Neural crest cell (in vitro differentiated cells): ENCODE measurements around the gene AKAP6. TPM values are rescaled to one million over a fixed set of nuclear protein-coding genes. Genes with fewer than 3 reads are reported as not detected.

Experiments used
- DNase-seq: peaks from one replicate; pipeline ENCODE4 v3.0.0; 2021; ENCODE audit warnings: low read depth, mixed read lengths, low spot score
- H3K27ac Mint-ChIP-seq: one replicate; pipeline ENCODE4 v1.8.0; 2021; ENCODE audit warnings: mild to moderate bottlenecking, mixed read lengths; ENCODE audit not compliant: unreplicated experiment
- H3K27me3 Mint-ChIP-seq: 2 replicates; pipeline ENCODE4 v1.8.0; 2021; ENCODE audit warnings: low read depth, mild to moderate bottlenecking, mixed read lengths
- H3K36me3 Mint-ChIP-seq: 2 replicates; pipeline ENCODE4 v1.8.0; 2021; ENCODE audit warnings: low read depth, mild to moderate bottlenecking, mixed read lengths
- H3K4me1 Mint-ChIP-seq: 2 replicates; pipeline ENCODE4 v1.8.0; 2021; ENCODE audit warnings: mixed read lengths
- H3K4me3 Mint-ChIP-seq: one replicate; pipeline ENCODE4 v1.8.0; 2021; ENCODE audit warnings: mild to moderate bottlenecking, mixed read lengths
- H3K9me3 Mint-ChIP-seq: 2 replicates; pipeline ENCODE4 v1.8.0; 2021; ENCODE audit warnings: mixed read lengths
- total RNA-seq: library from RNA; stranded (reverse); gene quantifications from 2 replicates; pipeline ENCODE4 v1.2.1, GENCODE V29; 2021
- TF ChIP-seq, protein P1 (sequence below): fragments of 200-600 bp; sonication (generic); conservative IDR thresholded peaks from 2 replicates; pipeline ENCODE4 v1.5.0; 2021; ENCODE audit warnings: antibody characterized with exemption, mild to moderate bottlenecking

AKAP6 gene
- total RNA-seq, 1 donor from 2014 or later, result 9.4 TPM

DNA sequence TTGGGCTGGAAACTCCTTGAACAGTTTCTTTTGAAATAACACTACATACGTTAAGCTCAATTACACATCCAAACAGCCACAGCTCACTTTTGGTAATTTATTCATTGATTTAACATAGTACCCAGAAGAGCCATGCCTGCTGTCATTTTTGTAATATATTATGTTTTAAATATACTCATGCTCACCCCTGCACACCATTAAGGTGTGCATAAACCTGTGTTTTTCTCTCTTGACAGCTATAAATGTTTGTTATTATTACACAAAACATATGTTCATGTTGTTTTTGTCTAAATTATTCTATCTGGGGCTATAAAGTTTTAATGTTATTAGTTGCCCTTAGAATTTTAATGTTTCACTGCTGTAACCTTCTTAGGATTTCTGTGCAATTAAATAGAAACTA lies 296.1 kb downstream of the AKAP6 start:
- H3K4me3 Mint-ChIP-seq, result no peak overlapping the region
- DNase-seq, result no peak
- TF ChIP-seq, protein P1, sequence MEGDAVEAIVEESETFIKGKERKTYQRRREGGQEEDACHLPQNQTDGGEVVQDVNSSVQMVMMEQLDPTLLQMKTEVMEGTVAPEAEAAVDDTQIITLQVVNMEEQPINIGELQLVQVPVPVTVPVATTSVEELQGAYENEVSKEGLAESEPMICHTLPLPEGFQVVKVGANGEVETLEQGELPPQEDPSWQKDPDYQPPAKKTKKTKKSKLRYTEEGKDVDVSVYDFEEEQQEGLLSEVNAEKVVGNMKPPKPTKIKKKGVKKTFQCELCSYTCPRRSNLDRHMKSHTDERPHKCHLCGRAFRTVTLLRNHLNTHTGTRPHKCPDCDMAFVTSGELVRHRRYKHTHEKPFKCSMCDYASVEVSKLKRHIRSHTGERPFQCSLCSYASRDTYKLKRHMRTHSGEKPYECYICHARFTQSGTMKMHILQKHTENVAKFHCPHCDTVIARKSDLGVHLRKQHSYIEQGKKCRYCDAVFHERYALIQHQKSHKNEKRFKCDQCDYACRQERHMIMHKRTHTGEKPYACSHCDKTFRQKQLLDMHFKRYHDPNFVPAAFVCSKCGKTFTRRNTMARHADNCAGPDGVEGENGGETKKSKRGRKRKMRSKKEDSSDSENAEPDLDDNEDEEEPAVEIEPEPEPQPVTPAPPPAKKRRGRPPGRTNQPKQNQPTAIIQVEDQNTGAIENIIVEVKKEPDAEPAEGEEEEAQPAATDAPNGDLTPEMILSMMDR, result no peak

DNA sequence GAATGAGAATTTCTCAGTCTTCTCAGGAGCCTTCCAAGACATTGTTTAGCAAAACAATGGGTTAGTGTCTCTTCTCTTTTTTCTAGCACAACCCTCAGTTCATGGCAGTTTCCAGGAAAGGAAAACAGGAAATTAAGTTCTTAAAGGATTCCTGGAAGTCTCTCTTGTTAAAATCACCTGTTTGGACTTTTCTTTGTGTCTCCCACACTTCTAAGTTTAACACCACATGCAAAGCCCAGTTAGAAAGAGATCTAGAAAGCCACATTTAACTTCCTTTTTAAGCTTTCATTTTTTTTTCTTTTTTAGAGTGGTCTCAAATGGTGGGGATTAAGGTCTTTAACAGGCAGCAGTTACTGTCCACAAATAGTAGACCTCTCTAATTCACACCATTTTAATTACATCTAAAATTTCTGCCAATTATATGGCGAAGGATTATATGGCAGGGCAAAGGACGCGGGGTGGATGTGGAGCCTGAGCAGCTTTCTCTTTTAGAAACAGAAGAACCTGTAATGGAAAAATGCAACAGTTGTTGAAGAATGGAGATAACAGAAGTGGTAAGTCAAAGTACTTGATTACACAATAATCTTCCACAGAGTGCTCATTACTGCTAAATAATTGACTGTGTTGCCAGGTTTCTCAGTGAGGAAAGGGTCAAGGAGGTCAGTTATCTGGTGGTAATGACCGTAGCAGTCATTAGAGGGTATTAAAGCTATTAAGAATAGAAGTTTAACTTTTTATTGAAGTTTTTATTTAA lies 298.6 kb downstream of the AKAP6 start:
- Mint-ChIP-seq H3K4me1 (peaks cover 8% of the 10 kb centered on the region), H3K4me3 (no peak overlapping the region), H3K27me3 (no peaks in the 10 kb centered on the region), H3K9me3 (no peaks in the 10 kb centered on the region), H3K27ac (no peak overlapping the region), H3K36me3 (no peaks in the 10 kb centered on the region)
- TF ChIP-seq, protein P1, result no peak
- DNase-seq, result no peak

More for the DNA sequence above, 296.1 kb downstream of the AKAP6 start:
- Mint-ChIP-seq H3K4me1 (peaks cover 8% of the 10 kb centered on the region), H3K36me3 (no peaks in the 10 kb centered on the region), H3K27ac (no peak overlapping the region), H3K9me3 (peaks cover 3% of the 10 kb centered on the region), H3K27me3 (no peaks in the 10 kb centered on the region)

DNA sequence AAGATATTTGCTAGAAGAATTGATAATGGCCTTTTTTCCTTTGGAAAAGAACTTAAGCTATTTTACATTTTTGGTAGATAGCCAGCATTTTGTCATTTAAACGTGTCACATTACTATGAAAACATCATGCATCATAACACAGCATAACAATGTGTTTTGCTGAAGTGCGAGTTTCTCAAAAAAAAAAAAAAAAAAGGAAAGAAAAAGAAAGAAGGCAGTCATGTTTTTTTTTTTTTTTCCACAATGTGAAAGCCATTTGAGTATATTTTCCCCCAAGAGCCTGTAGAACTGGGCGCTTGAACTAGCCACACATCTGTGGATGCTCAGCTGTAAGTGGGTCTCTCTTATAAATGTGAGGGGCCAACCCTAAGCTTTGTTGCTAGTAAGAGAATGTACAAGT lies 300.1 kb downstream of the AKAP6 start:
- Mint-ChIP-seq H3K4me3 (no peak overlapping the region), H3K36me3 (no peaks in the 10 kb centered on the region), H3K4me1 (peaks cover 8% of the 10 kb centered on the region)

DNA sequence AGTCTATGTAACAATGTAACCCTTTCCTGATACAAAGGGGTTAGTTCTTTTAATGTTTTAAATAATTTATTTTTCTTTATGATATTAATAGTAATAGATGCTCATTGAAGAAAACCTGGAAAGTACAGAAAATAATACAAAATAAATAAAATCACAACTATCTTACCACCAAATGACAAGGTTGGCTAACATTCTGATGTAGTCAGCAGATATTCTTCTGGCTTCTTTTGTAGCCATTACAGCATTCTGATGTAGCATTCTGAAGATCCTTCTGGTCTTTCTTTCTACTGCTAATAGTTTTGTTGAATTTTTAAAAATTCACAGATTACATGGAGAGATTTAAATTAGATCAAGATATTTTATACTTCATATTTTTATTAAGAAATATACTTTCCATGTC lies 301.6 kb downstream of the AKAP6 start:
- no peak overlapping the region for H3K27ac Mint-ChIP-seq

More for the DNA sequence above, 300.1 kb downstream of the AKAP6 start:
- Mint-ChIP-seq H3K27me3 (no peaks in the 10 kb centered on the region), H3K9me3 (no peaks in the 10 kb centered on the region), H3K27ac (no peak overlapping the region)
- no peak for DNase-seq
- TF ChIP-seq, protein P1, result no peak

DNA sequence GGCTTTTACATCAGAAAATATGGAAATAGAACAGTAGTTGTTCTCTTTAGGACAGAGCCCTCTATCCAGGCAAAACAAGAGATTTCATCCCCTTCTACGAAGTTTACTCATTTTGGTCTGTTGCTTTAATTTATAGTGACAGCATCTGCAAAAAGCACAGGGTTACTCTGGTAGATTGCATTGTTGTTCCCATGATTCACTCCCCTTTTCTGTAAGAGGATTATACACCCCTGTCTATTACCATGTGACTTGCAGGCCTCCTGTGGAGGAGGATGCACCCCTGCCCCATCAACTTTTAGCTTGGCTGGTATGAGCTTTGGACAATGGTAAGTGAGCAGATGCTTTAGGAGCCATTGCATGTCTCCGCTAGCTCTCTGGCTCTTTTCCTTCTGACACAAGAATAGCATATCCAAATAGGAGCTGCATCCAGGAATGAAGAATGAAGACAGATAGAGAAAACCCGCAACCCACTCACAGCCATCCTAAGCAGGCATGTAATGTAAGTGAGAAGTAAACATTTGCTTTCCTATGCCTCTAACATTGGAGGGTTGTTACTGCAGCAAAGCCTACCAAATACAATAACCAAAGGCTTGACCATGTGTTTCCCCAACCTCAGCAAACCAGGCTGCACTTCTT lies 304.2 kb downstream of the AKAP6 start:
- Mint-ChIP-seq H3K27ac (no peak overlapping the region), H3K36me3 (no peaks in the 10 kb centered on the region), H3K4me3 (no peak overlapping the region)

More for the DNA sequence above, 301.6 kb downstream of the AKAP6 start:
- H3K27me3 Mint-ChIP-seq, result no peaks in the 10 kb centered on the region
- TF ChIP-seq, protein P1, result no peak
- H3K4me3 Mint-ChIP-seq, result no peak overlapping the region
- peaks cover 8% of the 10 kb centered on the region for H3K4me1 Mint-ChIP-seq
- no peak for DNase-seq
- H3K36me3 Mint-ChIP-seq, result no peaks in the 10 kb centered on the region
- H3K9me3 Mint-ChIP-seq, result no peaks in the 10 kb centered on the region

More for the DNA sequence above, 304.2 kb downstream of the AKAP6 start:
- Mint-ChIP-seq H3K9me3 (no peaks in the 10 kb centered on the region), H3K27me3 (no peaks in the 10 kb centered on the region), H3K4me1 (no peaks in the 10 kb centered on the region)
- TF ChIP-seq, protein P1, result no peak
- DNase-seq, result no peak
